ENCODE results near the gene SPTSSB. TPM values are rescaled to one million over a fixed set of nuclear protein-coding genes. Genes with fewer than 3 reads are reported as not detected.

Gene SPTSSB
- total and polyA plus RNA-seq, 2 donors (not counting 1 experiment from before 2014, with no cell fraction given), result under 0.01 TPM; not detected in 1

GRCh38 chr3:161405087-161405486, 33.8 kb upstream of the SPTSSB start:
- Histone ChIP-seq H3K79me2 (ENCODE audit: control insufficient read depth, insufficient read depth, low read length) (no peaks in the 10 kb centered on the region), H3K9me3 (ENCODE audit: control insufficient read depth, insufficient read depth, low read depth, low read length) (no peaks in the 10 kb centered on the region), H3K27me3 (ENCODE audit: control insufficient read depth, insufficient read depth, low read length) (no peaks in the 10 kb centered on the region), H3K9ac (ENCODE audit: insufficient read depth, low read length) (no peak overlapping the region), H3K36me3 (ENCODE audit: control insufficient read depth, insufficient read depth, low read length) (no peaks in the 10 kb centered on the region), H3K4me1 (ENCODE audit: control insufficient read depth, extremely low read depth, insufficient read depth, low read length) (no peaks in the 10 kb centered on the region), H2AFZ (ENCODE audit: low read length) (no peak overlapping the region), H3K4me2 (ENCODE audit: extremely low read depth, insufficient read depth, low read length) (no peak overlapping the region), H3K27ac (ENCODE audit: insufficient read depth, low read length) (no peak overlapping the region), H4K20me1 (ENCODE audit: control insufficient read depth, extremely low read depth, insufficient read depth, low read length) (no peaks in the 10 kb centered on the region), H3K4me3 (replicated peaks in 1 of 4; ENCODE audit: control extremely low read depth in 1 of 4, insufficient read depth in 1 of 4, low read depth in 3 of 4, low read length in 4 of 4) (no peak overlapping the region)
- DNase-seq (ENCODE audit: low read depth in 2 of 2), result no peak
- TF ChIP-seq CTCF (conservative IDR thresholded peaks at IDR 0.05 in 1 of 2, IDR thresholded peaks at IDR 0.05 in 1 of 2; ENCODE audit: low read depth in 1 of 2, low read length in 2 of 2) (no peak), EZH2 (IDR thresholded peaks at IDR 0.05; ENCODE audit: low read length, missing control alignments) (no peak)

GRCh38 chr3:161403251-161403650, 31.9 kb upstream of the SPTSSB start:
- DNase-seq (ENCODE audit: low read depth in 2 of 2), result peak in 1 of 2 donors; percentile 32

DNA sequence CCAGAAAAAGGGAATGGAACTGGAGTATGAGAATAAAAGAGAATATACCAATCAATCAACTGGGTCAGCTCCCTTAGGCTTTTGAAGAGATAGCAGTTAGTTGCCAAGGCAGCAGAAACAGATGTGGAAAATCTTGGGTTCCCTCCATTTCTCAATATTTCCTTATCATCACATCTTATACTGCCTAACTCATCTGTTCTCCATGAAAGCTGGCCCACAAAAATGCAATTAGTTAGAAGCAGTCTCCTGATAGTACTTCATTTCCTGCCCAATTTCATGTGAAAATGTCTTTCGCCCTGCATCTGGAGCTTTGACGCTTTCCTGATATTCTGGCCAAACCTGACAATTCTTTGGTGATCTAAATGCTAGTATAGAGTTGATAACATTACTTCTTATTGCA, 30.1 kb upstream of the SPTSSB start:
- DNase-seq (ENCODE audit: low read depth in 2 of 2), result peak in 1 of 2 donors; percentile 25
- Histone ChIP-seq H2AFZ (ENCODE audit: low read length) (no peak overlapping the region), H3K4me3 (replicated peaks in 1 of 4; ENCODE audit: control extremely low read depth in 1 of 4, insufficient read depth in 1 of 4, low read depth in 3 of 4, low read length in 4 of 4) (no peak overlapping the region), H3K9ac (ENCODE audit: insufficient read depth, low read length) (no peak overlapping the region), H3K4me1 (ENCODE audit: control insufficient read depth, extremely low read depth, insufficient read depth, low read length) (no peaks in the 10 kb centered on the region), H3K9me3 (ENCODE audit: control insufficient read depth, insufficient read depth, low read depth, low read length) (no peaks in the 10 kb centered on the region), H4K20me1 (ENCODE audit: control insufficient read depth, extremely low read depth, insufficient read depth, low read length) (no peaks in the 10 kb centered on the region), H3K79me2 (ENCODE audit: control insufficient read depth, insufficient read depth, low read length) (no peaks in the 10 kb centered on the region), H3K27ac (ENCODE audit: insufficient read depth, low read length) (no peak overlapping the region), H3K4me2 (ENCODE audit: extremely low read depth, insufficient read depth, low read length) (no peak overlapping the region), H3K27me3 (ENCODE audit: control insufficient read depth, insufficient read depth, low read length) (no peaks in the 10 kb centered on the region), H3K36me3 (ENCODE audit: control insufficient read depth, insufficient read depth, low read length) (no peaks in the 10 kb centered on the region)
- TF ChIP-seq CTCF (conservative IDR thresholded peaks at IDR 0.05 in 1 of 2, IDR thresholded peaks at IDR 0.05 in 1 of 2; ENCODE audit: low read depth in 1 of 2, low read length in 2 of 2) (no peak), EZH2 (IDR thresholded peaks at IDR 0.05; ENCODE audit: low read length, missing control alignments) (no peak)

More at GRCh38 chr3:161403251-161403650, 31.9 kb upstream of the SPTSSB start:
- TF ChIP-seq EZH2 (IDR thresholded peaks at IDR 0.05; ENCODE audit: low read length, missing control alignments) (no peak), CTCF (conservative IDR thresholded peaks at IDR 0.05 in 1 of 2, IDR thresholded peaks at IDR 0.05 in 1 of 2; ENCODE audit: low read depth in 1 of 2, low read length in 2 of 2) (no peak)
- Histone ChIP-seq H3K9ac (ENCODE audit: insufficient read depth, low read length) (no peak overlapping the region), H3K4me1 (ENCODE audit: control insufficient read depth, extremely low read depth, insufficient read depth, low read length) (no peaks in the 10 kb centered on the region), H3K27ac (ENCODE audit: insufficient read depth, low read length) (no peak overlapping the region), H3K4me2 (ENCODE audit: extremely low read depth, insufficient read depth, low read length) (no peak overlapping the region), H3K4me3 (replicated peaks in 1 of 4; ENCODE audit: control extremely low read depth in 1 of 4, insufficient read depth in 1 of 4, low read depth in 3 of 4, low read length in 4 of 4) (no peak overlapping the region), H4K20me1 (ENCODE audit: control insufficient read depth, extremely low read depth, insufficient read depth, low read length) (no peaks in the 10 kb centered on the region), H3K36me3 (ENCODE audit: control insufficient read depth, insufficient read depth, low read length) (no peaks in the 10 kb centered on the region), H3K79me2 (ENCODE audit: control insufficient read depth, insufficient read depth, low read length) (no peaks in the 10 kb centered on the region), H3K27me3 (ENCODE audit: control insufficient read depth, insufficient read depth, low read length) (no peaks in the 10 kb centered on the region), H3K9me3 (ENCODE audit: control insufficient read depth, insufficient read depth, low read depth, low read length) (no peaks in the 10 kb centered on the region), H2AFZ (ENCODE audit: low read length) (no peak overlapping the region)
